H9 (cell line): Measurements from ENCODE around the gene ARHGAP10. TPM values are rescaled to one million over a fixed set of nuclear protein-coding genes. Genes with fewer than 3 reads are reported as not detected.

Experiments
- DNase-seq: peaks from one replicate; pipeline ENCODE4 v3.0.0-alpha.2; 2017
- H2AFZ ChIP-seq: one replicate; pipeline ENCODE4 v1.6.1; 2013; ENCODE audit warnings: mild to moderate bottlenecking, low read length, control low read depth, moderate library complexity
- H2AK5ac ChIP-seq: 2 replicates; pipeline ENCODE4 v1.6.1; 2013; ENCODE audit warnings: low read length, control low read depth, mixed read lengths; ENCODE audit not compliant: insufficient read length
- H2BK120ac ChIP-seq: one replicate; pipeline ENCODE4 v1.6.1; 2013; ENCODE audit warnings: low read depth, mild to moderate bottlenecking, low read length, control low read depth, inconsistent platforms; ENCODE audit not compliant: poor library complexity, severe bottlenecking
- H2BK12ac ChIP-seq: 2 replicates; pipeline ENCODE4 v1.6.1; 2013; ENCODE audit warnings: low read length, control low read depth, mixed read lengths, low read depth; ENCODE audit not compliant: insufficient read length
- H2BK15ac ChIP-seq: 2 replicates; pipeline ENCODE4 v1.6.1; 2013; ENCODE audit warnings: low read depth, low read length, control low read depth
- H2BK20ac ChIP-seq: one replicate; pipeline ENCODE4 v1.6.1; 2013; ENCODE audit warnings: low read depth, mild to moderate bottlenecking, low read length, control low read depth, inconsistent platforms; ENCODE audit not compliant: poor library complexity, severe bottlenecking
- H2BK5ac ChIP-seq: 2 replicates; pipeline ENCODE4 v1.6.1; 2013; ENCODE audit warnings: low read length, control low read depth, mixed read lengths; ENCODE audit not compliant: insufficient read length
- H3K14ac ChIP-seq: 2 replicates; pipeline ENCODE4 v1.6.1; 2013; ENCODE audit warnings: low read length, control low read depth; ENCODE audit not compliant: insufficient read depth
- H3K18ac ChIP-seq: 2 replicates; pipeline ENCODE4 v1.6.1; 2013; ENCODE audit warnings: low read depth, mild to moderate bottlenecking, mixed read lengths, low read length, control low read depth; ENCODE audit not compliant: insufficient read length
- H3K23ac ChIP-seq: 2 replicates; pipeline ENCODE4 v1.6.1; 2013; ENCODE audit warnings: low read length, control low read depth, mixed read lengths, low read depth; ENCODE audit not compliant: insufficient read length
- H3K23me2 ChIP-seq: 2 replicates; pipeline ENCODE4 v1.6.1; 2013; ENCODE audit warnings: low read depth, mild to moderate bottlenecking, mixed read lengths, low read length, control low read depth; ENCODE audit not compliant: insufficient read length, poor library complexity, severe bottlenecking
- H3K27ac ChIP-seq: 2 replicates; pipeline ENCODE4 v1.5.1; 2013; ENCODE audit warnings: low read length, control low read depth, mixed read lengths, low read depth; ENCODE audit not compliant: insufficient read length
- H3K27me3 ChIP-seq: 2 replicates; pipeline ENCODE4 v1.6.1; 2013; ENCODE audit warnings: low read length, control low read depth, inconsistent platforms; ENCODE audit not compliant: insufficient read depth
- H3K4ac ChIP-seq: 2 replicates; pipeline ENCODE4 v1.6.1; 2013; ENCODE audit warnings: low read depth, mild to moderate bottlenecking, control low read depth, inconsistent platforms, low read length, moderate library complexity
- H3K4me1 ChIP-seq: 2 replicates; pipeline ENCODE4 v1.6.1; 2013; ENCODE audit warnings: low read length, control low read depth, inconsistent platforms; ENCODE audit not compliant: insufficient read depth
- H3K4me2 ChIP-seq: 2 replicates; pipeline ENCODE4 v1.6.1; 2013; ENCODE audit warnings: low read length, control low read depth, mixed read lengths; ENCODE audit not compliant: insufficient read length, insufficient read depth
- H3K56ac ChIP-seq: 2 replicates; pipeline ENCODE4 v1.6.1; 2013; ENCODE audit warnings: low read depth, mild to moderate bottlenecking, mixed read lengths, low read length, control low read depth; ENCODE audit not compliant: insufficient read length
- H3K79me1 ChIP-seq: 2 replicates; pipeline ENCODE4 v1.6.1; 2013; ENCODE audit warnings: low read depth, mild to moderate bottlenecking, moderate library complexity, low read length, control low read depth, inconsistent platforms; ENCODE audit not compliant: insufficient read depth, poor library complexity, severe bottlenecking
- H3K79me2 ChIP-seq: 2 replicates; pipeline ENCODE4 v1.6.1; 2013; ENCODE audit warnings: low read length, control low read depth, inconsistent platforms; ENCODE audit not compliant: insufficient read depth
- H3K9ac ChIP-seq: 2 replicates; pipeline ENCODE4 v1.6.1; 2013; ENCODE audit warnings: low read length, control low read depth, mixed read lengths; ENCODE audit not compliant: insufficient read length; ENCODE audit errors: extremely low read depth
- H3K9me3 ChIP-seq: one replicate; pipeline ENCODE4 v1.6.1; 2013; ENCODE audit warnings: low read depth, low read length, inconsistent platforms; ENCODE audit not compliant: control insufficient read depth
- H3T11ph ChIP-seq: one replicate; pipeline ENCODE4 v1.6.1; 2013; ENCODE audit warnings: mild to moderate bottlenecking, low read length, control low read depth, inconsistent platforms
- H4K20me1 ChIP-seq: one replicate; pipeline ENCODE4 v1.6.1; 2013; ENCODE audit not compliant: control insufficient read depth, insufficient read length, insufficient read depth
- H4K5ac ChIP-seq: 2 replicates; pipeline ENCODE4 v1.6.1; 2013; ENCODE audit warnings: low read depth, mild to moderate bottlenecking, mixed read lengths, low read length, control low read depth; ENCODE audit not compliant: insufficient read length
- H4K8ac ChIP-seq: replicated peaks from 2 replicates; pipeline ENCODE4 v1.6.1; 2013; ENCODE audit warnings: low read length, control low read depth, mixed read lengths, low read depth; ENCODE audit not compliant: insufficient read length
- H4K91ac ChIP-seq: 2 replicates; pipeline ENCODE4 v1.6.1; 2013; ENCODE audit warnings: low read depth, mild to moderate bottlenecking, moderate library complexity, mixed read lengths, low read length, control low read depth; ENCODE audit not compliant: insufficient read length
- H3K27ac Mint-ChIP-seq, 3 experiments: 2 replicates in 2 of 3; 3 replicates in 1 of 3; pipeline ENCODE4 v1.8.0; 2020 to 2021; ENCODE audit warnings: mixed read lengths in 3 of 3, mild to moderate bottlenecking in 1 of 3, moderate library complexity in 1 of 3
- H3K27me3 Mint-ChIP-seq: 2 replicates; pipeline ENCODE4 v1.8.0; 2021; ENCODE audit warnings: low read depth, mild to moderate bottlenecking, moderate library complexity, mixed read lengths
- H3K36me3 Mint-ChIP-seq, 3 experiments: 2 replicates in 2 of 3; 3 replicates in 1 of 3; pipeline ENCODE4 v1.8.0; 2020 to 2021; ENCODE audit warnings: low read depth in 3 of 3, mixed read lengths in 3 of 3; ENCODE audit not compliant: insufficient read depth in 1 of 3
- H3K4me1 Mint-ChIP-seq, 2 experiments: 2 replicates each; pipeline ENCODE4 v1.8.0; 2020; ENCODE audit warnings: mixed read lengths in 2 of 2
- H3K4me3 Mint-ChIP-seq, 2 experiments: 2 replicates in 1 of 2; 3 replicates in 1 of 2; pipeline ENCODE4 v1.8.0; 2020 to 2021; ENCODE audit warnings: mild to moderate bottlenecking in 2 of 2, mixed read lengths in 2 of 2, moderate library complexity in 1 of 2
- H3K9me3 Mint-ChIP-seq, 2 experiments: 2 replicates in 1 of 2; 3 replicates in 1 of 2; pipeline ENCODE4 v1.8.0; 2020; ENCODE audit warnings: mild to moderate bottlenecking in 2 of 2, mixed read lengths in 2 of 2, moderate library complexity in 1 of 2
- CTCF ChIP-seq: fragments of 200-600 bp; sonication (generic); conservative IDR thresholded peaks from 3 replicates; pipeline ENCODE4 v1.8.0; 2021; ENCODE audit warnings: antibody characterized with exemption, mild to moderate bottlenecking
- WGBS: extraction: QIAGEN DNeasy Blood & Tissue Kit; methylation state at CpG from one replicate; pipeline ENCODE4 v1.1.7; 2013; ENCODE audit warnings: missing lambda C conversion rate, low lambda C conversion rate, mixed read lengths; ENCODE audit not compliant: insufficient read length; ENCODE audit errors: extremely low coverage; 5-methylcytosine and 5-hydroxymethylcytosine counted together
- total RNA-seq: library from RNA; stranded (reverse); gene quantifications from 2 replicates; pipeline ENCODE4 v1.2.1, GENCODE V29; 2021

Gene ARHGAP10
- total RNA-seq, 1 experiment from 2014 or later = 7.8 TPM

GRCh38 chr4:148074462-148074861 lies 342.6 kb downstream of the ARHGAP10 start:
- H3K4me2 ChIP-seq = no peak overlapping the region
- no peak overlapping the region for H4K5ac ChIP-seq
- Mint-ChIP-seq H3K27ac (no peak overlapping the region), H3K9me3 (peaks cover 29 to 36% of the 10 kb centered on the region in 2 experiments), H3K4me1 (peaks cover 4 to 7% of the 10 kb centered on the region in 2 experiments; a peak in 3 of 4 replicates), H3K4me3 (no peak overlapping the region), H3K27me3 (no peaks in the 10 kb centered on the region), H3K36me3 (peaks cover 19 to 39% (median 36%) of the 10 kb centered on the region in 3 experiments)
- H2BK5ac ChIP-seq = no peak overlapping the region
- no peaks in the 10 kb centered on the region for H3K23me2 ChIP-seq
- TF ChIP-seq CTCF = no peak
- no peak overlapping the region for H2BK15ac ChIP-seq
- no peak overlapping the region for H2BK12ac ChIP-seq
- no peaks in the 10 kb centered on the region for H3K27me3 ChIP-seq
- H3K14ac ChIP-seq = no peak overlapping the region
- H3K79me1 ChIP-seq = no peaks in the 10 kb centered on the region
- H3K9me3 ChIP-seq = peaks cover 14% of the 10 kb centered on the region
- WGBS = no CpG with 5 or more reads among the region's 5 CpGs
- H3K9ac ChIP-seq = no peak overlapping the region
- H2AK5ac ChIP-seq = no peak overlapping the region
- H3T11ph ChIP-seq = no peak overlapping the region
- no peak overlapping the region for H2AFZ ChIP-seq
- no peak overlapping the region for H2BK20ac ChIP-seq
- no peak overlapping the region for H4K8ac ChIP-seq
- H3K23ac ChIP-seq = no peak overlapping the region
- no peak overlapping the region for H3K18ac ChIP-seq
- H4K91ac ChIP-seq = no peak overlapping the region
- no peaks in the 10 kb centered on the region for H3K79me2 ChIP-seq
- H3K56ac ChIP-seq = no peak overlapping the region
- no peaks in the 10 kb centered on the region for H4K20me1 ChIP-seq
- no peak overlapping the region for H3K27ac ChIP-seq
- no peaks in the 10 kb centered on the region for H3K4me1 ChIP-seq
- no peak overlapping the region for H2BK120ac ChIP-seq
- DNase-seq = no peak
- no peak overlapping the region for H3K4ac ChIP-seq
